Measurements from ENCODE around the gene DLGAP4.

DNA sequence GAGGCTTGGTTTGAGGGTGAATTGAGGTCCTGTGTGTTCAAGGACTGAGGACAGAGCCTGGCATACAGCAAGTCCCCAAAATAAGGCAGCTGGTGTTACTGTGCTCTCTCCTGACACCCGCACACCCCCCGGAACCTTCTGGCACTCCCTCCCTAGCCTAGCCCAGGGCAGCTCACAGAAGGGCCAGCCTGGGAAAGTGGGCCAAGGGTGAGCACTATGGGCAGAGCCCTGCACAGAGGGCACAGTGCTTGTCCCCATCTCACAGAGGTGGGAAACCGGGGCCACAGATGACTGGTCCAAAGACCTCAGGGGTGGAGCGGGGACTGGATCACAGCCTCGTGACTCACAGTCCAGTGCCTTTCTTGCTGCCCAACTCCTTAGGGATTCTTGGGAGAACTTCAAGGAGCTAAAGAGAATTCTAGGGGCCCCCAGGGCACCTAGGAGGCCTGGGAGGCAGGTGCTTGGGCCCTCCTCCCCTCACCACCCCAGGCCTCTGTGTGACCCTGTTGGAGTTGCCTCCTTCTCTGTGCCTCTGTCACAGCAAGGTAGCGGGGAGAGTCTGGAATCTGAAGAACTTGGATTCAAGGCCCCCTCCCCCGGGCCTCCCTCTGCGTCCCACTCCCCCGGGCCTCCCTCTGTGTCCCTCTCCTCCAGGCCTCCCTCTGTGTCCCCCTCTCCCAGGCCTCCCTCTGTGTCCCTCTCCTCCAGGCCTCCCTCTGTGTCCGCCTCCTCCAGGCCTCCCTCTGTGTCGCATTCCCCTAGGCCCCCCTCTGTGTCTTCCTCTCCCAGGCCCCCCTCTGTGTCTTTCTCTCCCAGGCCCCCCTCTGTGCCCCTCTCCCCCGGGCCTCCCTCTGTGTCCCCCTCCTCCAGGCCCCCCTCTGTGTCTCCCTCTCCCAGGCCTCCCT is 13.5 kb downstream of the DLGAP4 start:
- TF ChIP-seq, protein P1, sequence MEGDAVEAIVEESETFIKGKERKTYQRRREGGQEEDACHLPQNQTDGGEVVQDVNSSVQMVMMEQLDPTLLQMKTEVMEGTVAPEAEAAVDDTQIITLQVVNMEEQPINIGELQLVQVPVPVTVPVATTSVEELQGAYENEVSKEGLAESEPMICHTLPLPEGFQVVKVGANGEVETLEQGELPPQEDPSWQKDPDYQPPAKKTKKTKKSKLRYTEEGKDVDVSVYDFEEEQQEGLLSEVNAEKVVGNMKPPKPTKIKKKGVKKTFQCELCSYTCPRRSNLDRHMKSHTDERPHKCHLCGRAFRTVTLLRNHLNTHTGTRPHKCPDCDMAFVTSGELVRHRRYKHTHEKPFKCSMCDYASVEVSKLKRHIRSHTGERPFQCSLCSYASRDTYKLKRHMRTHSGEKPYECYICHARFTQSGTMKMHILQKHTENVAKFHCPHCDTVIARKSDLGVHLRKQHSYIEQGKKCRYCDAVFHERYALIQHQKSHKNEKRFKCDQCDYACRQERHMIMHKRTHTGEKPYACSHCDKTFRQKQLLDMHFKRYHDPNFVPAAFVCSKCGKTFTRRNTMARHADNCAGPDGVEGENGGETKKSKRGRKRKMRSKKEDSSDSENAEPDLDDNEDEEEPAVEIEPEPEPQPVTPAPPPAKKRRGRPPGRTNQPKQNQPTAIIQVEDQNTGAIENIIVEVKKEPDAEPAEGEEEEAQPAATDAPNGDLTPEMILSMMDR (IDR thresholded peaks at IDR 0.05), result no peak
- TF ChIP-seq POLR2AphosphoS5 (IDR thresholded peaks at IDR 0.05), result no peak
- TF ChIP-seq POLR2A (IDR thresholded peaks at IDR 0.05), result no peak

All from stomach (tissue), 4 donors.